ENCODE measurements around the gene SLC10A2.

Gene SLC10A2

GRCh38 chr13:103087275-103087674, 21.1 kb upstream of the SLC10A2 start:
- H3K27me3 ChIP-seq (ENCODE audit: insufficient read depth, low read length): no peaks in the 10 kb centered on the region
- no peak overlapping the region for H3K4me3 ChIP-seq (ENCODE audit: low read length)
- peaks cover 12% of the 10 kb centered on the region for H3K9me3 ChIP-seq (ENCODE audit: insufficient read depth, low read depth, low read length)
- H3K9ac ChIP-seq (ENCODE audit: low read depth, low read length): no peak overlapping the region
- no peak overlapping the region for H3K27ac ChIP-seq (ENCODE audit: low read length)
- H3K4me1 ChIP-seq (ENCODE audit: insufficient read depth, low read length): no peaks in the 10 kb centered on the region
- no peaks in the 10 kb centered on the region for H3K36me3 ChIP-seq (ENCODE audit: insufficient read depth, low read depth, low read length)

DNA sequence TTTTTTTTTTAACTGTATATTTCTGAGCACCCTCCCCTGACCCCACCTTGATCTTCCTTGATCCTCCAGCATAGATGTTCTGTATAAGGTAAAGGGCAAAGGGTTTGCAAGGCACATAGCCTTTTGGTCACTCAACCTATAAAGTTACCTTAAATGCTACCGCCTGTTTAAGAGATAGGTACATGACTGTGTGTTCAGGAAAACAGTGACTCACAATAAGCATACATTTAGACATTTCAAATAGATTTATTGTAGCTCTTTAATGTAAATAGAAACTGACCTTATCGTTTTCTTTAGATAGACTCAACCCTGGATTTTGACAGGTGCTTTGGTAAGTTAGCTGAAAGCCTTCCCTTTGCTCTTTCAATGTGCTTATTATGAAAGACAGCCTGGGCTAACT, 15.2 kb upstream of the SLC10A2 start:
- Histone ChIP-seq H3K27me3 (ENCODE audit: insufficient read depth, low read length) (no peaks in the 10 kb centered on the region), H3K9ac (ENCODE audit: low read depth, low read length) (no peak overlapping the region), H3K4me1 (ENCODE audit: insufficient read depth, low read length) (no peaks in the 10 kb centered on the region), H3K9me3 (ENCODE audit: insufficient read depth, low read depth, low read length) (no peaks in the 10 kb centered on the region), H3K36me3 (ENCODE audit: insufficient read depth, low read depth, low read length) (no peaks in the 10 kb centered on the region), H3K27ac (ENCODE audit: low read length) (no peak overlapping the region), H3K4me3 (ENCODE audit: low read length) (no peak overlapping the region)

DNA sequence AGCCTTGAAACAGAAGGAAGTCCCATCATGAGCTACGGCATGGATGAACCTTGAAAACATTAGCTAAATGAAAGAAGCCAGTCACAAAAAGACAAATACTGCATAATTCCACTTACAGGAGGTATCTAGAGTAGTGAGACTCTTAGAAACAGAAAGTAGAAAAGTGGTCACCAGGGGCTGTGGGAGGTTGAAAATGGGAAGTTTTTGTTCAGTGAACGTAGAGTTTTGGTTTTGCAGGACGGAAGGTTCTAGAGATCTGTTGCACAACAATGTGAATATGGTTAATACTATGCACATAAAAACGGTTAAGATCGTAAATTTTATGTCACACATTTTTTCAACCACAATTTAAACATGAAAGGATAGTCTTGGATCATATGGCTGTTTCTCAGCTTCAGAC, 11.9 kb upstream of the SLC10A2 start:
- H3K4me1 ChIP-seq (ENCODE audit: insufficient read depth, low read length): no peaks in the 10 kb centered on the region
- H3K27me3 ChIP-seq (ENCODE audit: insufficient read depth, low read length): no peaks in the 10 kb centered on the region
- no peak overlapping the region for H3K27ac ChIP-seq (ENCODE audit: low read length)
- H3K9me3 ChIP-seq (ENCODE audit: insufficient read depth, low read depth, low read length): no peaks in the 10 kb centered on the region
- H3K4me3 ChIP-seq (ENCODE audit: low read length): no peak overlapping the region
- no peak overlapping the region for H3K9ac ChIP-seq (ENCODE audit: low read depth, low read length)
- no peaks in the 10 kb centered on the region for H3K36me3 ChIP-seq (ENCODE audit: insufficient read depth, low read depth, low read length)

DNA sequence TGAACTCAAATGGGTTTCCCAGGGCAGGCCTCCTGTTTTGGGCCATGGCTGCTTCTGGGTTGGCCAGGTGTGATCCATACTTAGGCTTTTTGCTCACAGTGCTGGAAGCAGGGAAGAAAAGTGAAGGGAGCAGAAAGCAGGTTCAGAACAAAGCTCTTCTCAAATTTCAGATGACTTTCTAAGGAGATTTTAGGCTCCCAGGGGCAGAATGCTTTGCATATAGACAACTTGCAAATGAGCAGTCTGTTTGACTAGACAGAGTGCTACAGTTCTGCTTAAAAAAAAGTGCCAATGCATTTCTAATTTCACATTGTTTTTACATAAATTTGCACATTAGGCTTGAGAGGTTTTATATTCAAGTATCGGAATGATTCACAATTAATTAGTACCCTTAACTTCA, 2.6 kb upstream of the SLC10A2 start:
- H3K4me1 ChIP-seq (ENCODE audit: insufficient read depth, low read length): peaks cover 29% of the 10 kb centered on the region
- H3K9ac ChIP-seq (ENCODE audit: low read depth, low read length): no peak overlapping the region
- no peak overlapping the region for H3K4me3 ChIP-seq (ENCODE audit: low read length)
- H3K27me3 ChIP-seq (ENCODE audit: insufficient read depth, low read length): no peaks in the 10 kb centered on the region
- H3K36me3 ChIP-seq (ENCODE audit: insufficient read depth, low read depth, low read length): no peaks in the 10 kb centered on the region
- H3K27ac ChIP-seq (ENCODE audit: low read length): no peak overlapping the region
- H3K9me3 ChIP-seq (ENCODE audit: insufficient read depth, low read depth, low read length): no peaks in the 10 kb centered on the region

DNA sequence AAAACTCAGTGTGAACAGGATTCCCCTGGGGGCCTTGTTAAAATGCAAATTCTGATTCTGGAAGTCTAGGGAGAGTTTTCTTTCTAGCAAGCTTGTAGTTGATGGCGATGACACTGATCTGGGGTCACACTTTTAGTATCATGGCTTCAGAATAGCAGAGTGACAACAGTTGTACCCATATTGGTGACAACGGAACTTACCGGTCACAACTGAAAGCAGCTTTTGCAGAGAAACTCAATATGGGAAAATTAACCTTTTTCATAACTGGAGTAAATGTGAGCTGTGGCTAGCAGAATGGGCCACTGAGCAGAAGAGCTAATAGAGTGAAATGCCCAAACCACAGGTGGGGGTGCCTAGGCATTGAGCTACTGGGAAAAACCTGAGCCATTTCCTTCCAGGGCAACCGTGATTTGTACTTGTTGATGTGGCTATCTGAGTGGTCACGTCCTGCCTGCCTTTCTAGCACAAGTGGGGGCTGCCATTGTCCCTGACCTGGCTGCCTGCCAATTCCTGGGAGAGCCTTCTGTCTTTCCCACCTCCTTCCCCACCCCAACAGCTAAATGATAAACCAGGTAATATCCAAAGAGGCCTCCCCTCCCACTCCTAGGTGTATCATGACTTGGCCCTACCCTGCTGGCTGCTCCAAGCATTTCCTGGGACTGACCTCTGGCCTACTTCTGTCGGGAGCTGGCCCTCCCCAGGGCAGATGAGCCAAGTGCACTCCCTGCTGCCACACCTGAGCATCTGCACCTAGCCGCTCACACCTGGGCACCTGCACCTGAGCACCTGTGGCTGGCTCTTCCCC, 1.7 kb upstream of the SLC10A2 start:
- H3K9ac ChIP-seq (ENCODE audit: low read depth, low read length): no peak overlapping the region; the same call in 1 of the 2 replicates
- H3K9me3 ChIP-seq (ENCODE audit: insufficient read depth, low read depth, low read length): no peaks in the 10 kb centered on the region
- H3K4me3 ChIP-seq (ENCODE audit: low read length): no peak overlapping the region
- no peaks in the 10 kb centered on the region for H3K27me3 ChIP-seq (ENCODE audit: insufficient read depth, low read length)
- no peaks in the 10 kb centered on the region for H3K36me3 ChIP-seq (ENCODE audit: insufficient read depth, low read depth, low read length)
- H3K4me1 ChIP-seq (ENCODE audit: insufficient read depth, low read length): peaks cover 29% of the 10 kb centered on the region
- H3K27ac ChIP-seq (ENCODE audit: low read length): no peak overlapping the region

DNA sequence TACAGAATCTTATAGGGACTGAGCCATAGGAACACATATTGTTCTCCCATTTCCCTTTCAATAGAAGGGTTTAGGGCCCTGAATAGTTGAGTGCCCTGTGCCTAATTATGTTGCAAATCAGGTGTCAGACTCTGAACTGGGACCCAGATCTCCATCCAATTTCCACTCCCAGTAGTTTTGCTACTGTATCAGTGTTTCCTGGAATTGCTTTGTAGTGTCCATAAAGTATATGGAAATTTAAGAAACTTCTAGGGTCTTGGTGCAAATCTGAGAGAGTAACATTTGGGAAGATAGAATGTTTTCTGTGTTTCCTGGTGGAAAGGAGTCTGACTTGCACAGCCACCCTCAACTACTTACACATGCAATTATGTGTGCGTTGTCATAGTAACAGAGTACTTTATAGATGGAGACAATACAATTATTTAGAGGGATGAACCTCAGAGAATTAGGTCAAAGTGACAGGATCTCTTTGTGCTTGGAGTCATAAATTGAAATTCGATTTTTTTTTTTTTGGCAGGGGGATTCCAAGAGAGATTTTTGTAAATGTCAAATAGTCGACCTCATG, 646 bp upstream of the SLC10A2 start:
- no peaks in the 10 kb centered on the region for H3K9me3 ChIP-seq (ENCODE audit: insufficient read depth, low read depth, low read length)
- H3K4me3 ChIP-seq (ENCODE audit: low read length): peak overlapping the region; percentile 35; the same call in 1 of the 2 replicates
- H3K36me3 ChIP-seq (ENCODE audit: insufficient read depth, low read depth, low read length): no peaks in the 10 kb centered on the region
- no peaks in the 10 kb centered on the region for H3K27me3 ChIP-seq (ENCODE audit: insufficient read depth, low read length)
- no peak overlapping the region for H3K9ac ChIP-seq (ENCODE audit: low read depth, low read length)
- H3K27ac ChIP-seq (ENCODE audit: low read length): no peak overlapping the region
- H3K4me1 ChIP-seq (ENCODE audit: insufficient read depth, low read length): peaks cover 35% of the 10 kb centered on the region

DNA sequence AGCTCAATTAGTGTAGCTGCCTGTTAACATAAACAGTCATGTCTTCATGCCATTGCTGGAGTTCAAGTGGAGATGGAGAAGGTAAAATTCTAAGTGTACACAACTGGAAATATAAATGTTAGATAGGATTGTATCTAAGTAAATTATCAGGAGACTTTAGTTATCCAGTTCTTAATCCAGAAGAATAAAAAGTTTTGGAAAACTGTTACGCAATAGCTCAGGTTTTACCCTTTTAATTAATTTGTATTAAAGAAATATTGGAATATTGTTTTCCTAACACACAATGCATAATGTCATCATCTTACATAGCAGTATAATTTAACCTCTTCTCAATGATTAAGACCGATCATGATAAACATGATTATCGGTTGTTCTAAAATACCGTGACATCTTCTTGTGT, 2.8 kb downstream of the SLC10A2 start:
- no peaks in the 10 kb centered on the region for H3K36me3 ChIP-seq (ENCODE audit: insufficient read depth, low read depth, low read length)
- H3K4me1 ChIP-seq (ENCODE audit: insufficient read depth, low read length): peaks cover 32% of the 10 kb centered on the region

GRCh38 chr13:103062079-103062478, 4.1 kb downstream of the SLC10A2 start:
- Histone ChIP-seq H3K4me3 (ENCODE audit: low read length) (no peak overlapping the region), H3K36me3 (ENCODE audit: insufficient read depth, low read depth, low read length) (no peaks in the 10 kb centered on the region), H3K9me3 (ENCODE audit: insufficient read depth, low read depth, low read length) (peaks cover 2% of the 10 kb centered on the region; the same call in 1 of the 2 replicates), H3K9ac (ENCODE audit: low read depth, low read length) (no peak overlapping the region), H3K27ac (ENCODE audit: low read length) (no peak overlapping the region), H3K27me3 (ENCODE audit: insufficient read depth, low read length) (no peaks in the 10 kb centered on the region), H3K4me1 (ENCODE audit: insufficient read depth, low read length) (peaks cover 19% of the 10 kb centered on the region; the same call in 1 of the 2 replicates)

More for the DNA sequence above, 2.8 kb downstream of the SLC10A2 start:
- no peak overlapping the region for H3K4me3 ChIP-seq (ENCODE audit: low read length)
- no peaks in the 10 kb centered on the region for H3K9me3 ChIP-seq (ENCODE audit: insufficient read depth, low read depth, low read length)
- H3K27me3 ChIP-seq (ENCODE audit: insufficient read depth, low read length): no peaks in the 10 kb centered on the region
- H3K9ac ChIP-seq (ENCODE audit: low read depth, low read length): no peak overlapping the region
- H3K27ac ChIP-seq (ENCODE audit: low read length): no peak overlapping the region

- no peaks in the 10 kb centered on the region for H3K4me1 ChIP-seq (ENCODE audit: insufficient read depth, low read length)
- H3K9me3 ChIP-seq (ENCODE audit: insufficient read depth, low read depth, low read length): peaks cover 22% of the 10 kb centered on the region
- no peak overlapping the region for H3K9ac ChIP-seq (ENCODE audit: low read depth, low read length)
- H3K36me3 ChIP-seq (ENCODE audit: insufficient read depth, low read depth, low read length): no peaks in the 10 kb centered on the region
- no peaks in the 10 kb centered on the region for H3K27me3 ChIP-seq (ENCODE audit: insufficient read depth, low read length)
- no peak overlapping the region for H3K4me3 ChIP-seq (ENCODE audit: low read length)
- no peak overlapping the region for H3K27ac ChIP-seq (ENCODE audit: low read length)
These were observed 10.2 kb downstream of the SLC10A2 start for GRCh38 chr13:103056008-103056407.

DNA sequence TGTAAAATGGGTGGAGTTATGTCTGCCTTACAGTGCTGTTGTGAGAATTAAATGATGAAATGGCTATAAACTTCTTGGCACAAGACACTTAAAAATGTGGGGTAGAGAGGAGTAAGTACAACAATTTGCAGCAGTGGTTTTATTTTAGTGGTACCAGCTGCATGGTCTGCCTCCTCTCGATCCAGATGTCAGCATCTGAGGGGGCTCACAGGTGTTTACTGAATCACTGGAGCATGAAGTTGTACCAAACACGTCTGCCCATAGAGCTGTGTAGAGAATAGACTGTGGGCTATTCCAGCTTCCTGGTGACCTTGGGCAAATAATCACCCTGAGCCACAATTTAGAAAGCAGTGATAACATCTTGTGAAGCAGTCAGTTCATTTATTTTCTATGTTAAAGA, 11.1 kb downstream of the SLC10A2 start:
- no peak overlapping the region for H3K27ac ChIP-seq (ENCODE audit: low read length)
- H3K9ac ChIP-seq (ENCODE audit: low read depth, low read length): no peak overlapping the region

DNA sequence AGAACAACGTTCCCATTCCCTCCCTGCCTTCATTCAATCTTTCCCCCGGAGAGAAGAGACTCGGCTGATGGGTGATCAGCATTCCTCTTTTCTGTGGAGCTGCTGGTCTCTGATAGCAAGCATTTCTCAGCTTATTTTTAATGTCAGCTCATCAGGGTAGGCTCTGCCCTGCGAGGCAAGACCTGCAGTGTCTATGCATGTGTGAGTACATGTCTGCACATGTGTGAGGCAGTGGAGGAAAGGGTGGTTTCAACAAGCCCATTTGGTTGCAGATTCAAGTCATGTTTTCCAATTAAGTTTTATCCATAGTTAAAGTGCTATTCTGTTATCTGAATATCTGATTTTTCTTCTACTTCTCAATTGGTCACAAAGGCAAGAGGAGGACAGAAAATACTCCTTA, 19.5 kb downstream of the SLC10A2 start:
- Histone ChIP-seq H3K9me3 (ENCODE audit: insufficient read depth, low read depth, low read length) (no peaks in the 10 kb centered on the region), H3K27me3 (ENCODE audit: insufficient read depth, low read length) (no peaks in the 10 kb centered on the region), H3K4me3 (ENCODE audit: low read length) (no peak overlapping the region), H3K27ac (ENCODE audit: low read length) (no peak overlapping the region), H3K36me3 (ENCODE audit: insufficient read depth, low read depth, low read length) (no peaks in the 10 kb centered on the region), H3K9ac (ENCODE audit: low read depth, low read length) (no peak overlapping the region), H3K4me1 (ENCODE audit: insufficient read depth, low read length) (no peaks in the 10 kb centered on the region)

More for the DNA sequence above, 11.1 kb downstream of the SLC10A2 start:
- no peaks in the 10 kb centered on the region for H3K4me1 ChIP-seq (ENCODE audit: insufficient read depth, low read length)
- H3K27me3 ChIP-seq (ENCODE audit: insufficient read depth, low read length): no peaks in the 10 kb centered on the region
- H3K36me3 ChIP-seq (ENCODE audit: insufficient read depth, low read depth, low read length): no peaks in the 10 kb centered on the region
- H3K9me3 ChIP-seq (ENCODE audit: insufficient read depth, low read depth, low read length): peaks cover 22% of the 10 kb centered on the region
- no peak overlapping the region for H3K4me3 ChIP-seq (ENCODE audit: low read length)

DNA sequence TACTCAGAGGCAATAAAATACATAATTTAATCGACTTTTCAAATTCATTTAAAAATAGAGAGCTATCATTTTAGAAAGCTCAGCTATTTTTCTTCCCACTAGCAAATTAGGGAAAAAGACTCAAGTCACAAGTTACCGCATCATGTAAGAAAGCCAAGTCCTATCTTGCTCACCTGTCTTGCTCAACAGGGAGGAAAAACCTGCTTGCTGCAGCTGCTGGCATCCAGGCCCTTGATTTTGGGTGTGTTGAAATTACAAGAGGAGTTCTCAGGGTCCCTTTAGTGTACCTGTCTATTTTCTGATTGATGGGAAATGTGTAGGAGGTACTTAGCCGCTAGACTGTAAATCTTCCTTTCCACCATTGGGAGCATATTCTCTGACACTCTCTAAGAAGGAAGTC, 22.2 kb downstream of the SLC10A2 start:
- H3K4me3 ChIP-seq (ENCODE audit: low read length): no peak overlapping the region
- no peaks in the 10 kb centered on the region for H3K27me3 ChIP-seq (ENCODE audit: insufficient read depth, low read length)
- H3K4me1 ChIP-seq (ENCODE audit: insufficient read depth, low read length): no peaks in the 10 kb centered on the region
- no peak overlapping the region for H3K9ac ChIP-seq (ENCODE audit: low read depth, low read length)
- H3K27ac ChIP-seq (ENCODE audit: low read length): no peak overlapping the region
- no peaks in the 10 kb centered on the region for H3K9me3 ChIP-seq (ENCODE audit: insufficient read depth, low read depth, low read length)
- no peaks in the 10 kb centered on the region for H3K36me3 ChIP-seq (ENCODE audit: insufficient read depth, low read depth, low read length)
